K562 (cell line): ENCODE measurements around the gene TPBGL. TPM values are rescaled to one million over a fixed set of nuclear protein-coding genes. Genes with fewer than 3 reads are reported as not detected.

Experiments
- ARID4B ChIP-seq: sonication (generic); formaldehyde crosslinking; IDR thresholded peaks from 2 replicates; pipeline ENCODE4 v1.8.0; 2022; ENCODE audit warnings: mild to moderate bottlenecking, missing genetic modification reagents
- CTCF ChIP-seq, 3 experiments: IDR thresholded peaks in 2 of 3; conservative IDR thresholded peaks in 1 of 3; 2 replicates each; pipeline ENCODE4 v1.5.1; 2011 to 2012; ENCODE audit warnings: low read length in 3 of 3, mild to moderate bottlenecking in 3 of 3, control low read depth in 2 of 3, improper control_type of control experiment in 1 of 3, inconsistent platforms in 1 of 3, low read depth in 1 of 3, mixed read lengths in 1 of 3, moderate library complexity in 1 of 3; ENCODE audit not compliant: insufficient read depth in 2 of 3
- SRSF9 ChIP-seq: fragments of 200-400 bp; formaldehyde crosslinking; IDR thresholded peaks from 2 replicates; pipeline ENCODE4 v1.6.1; 2017; ENCODE audit warnings: low read depth, low read length, borderline replicate concordance
- ZBTB1 ChIP-seq: sonication (generic); formaldehyde crosslinking; IDR thresholded peaks from 2 replicates; pipeline ENCODE4 v1.8.1; 2023; ENCODE audit warnings: missing genetic modification reagents, low read depth, mild to moderate bottlenecking, borderline replicate concordance
- ZBTB40 ChIP-seq, 2 experiments: fragments of 450-650 bp in 1 of 2; sonication (generic) in 1 of 2; formaldehyde crosslinking in 1 of 2; IDR thresholded peaks; 2 replicates each; pipeline versions ENCODE4 v1.7.1 to v1.9.0; 2016 to 2022; ENCODE audit warnings: inconsistent platforms in 1 of 2, mild to moderate bottlenecking in 1 of 2, missing genetic modification reagents in 1 of 2
- ZBTB9 ChIP-seq: fragments of 450-650 bp; formaldehyde crosslinking; IDR thresholded peaks from 2 replicates; pipeline ENCODE4 v1.4.0; 2020; ENCODE audit warnings: mild to moderate bottlenecking, moderate library complexity
- ZNF551 ChIP-seq: fragments of 250-450 bp; sonication (Bioruptor Pico); IDR thresholded peaks from 2 replicates; pipeline ENCODE4 v1.5.0; 2021; ENCODE audit warnings: mild to moderate bottlenecking, moderate library complexity
- polyA plus RNA-seq, 8 experiments: library from polyadenylated mRNA; depleted of rRNA in 4 of 8; stranded (reverse) in 5 of 8; unstranded in 3 of 8; fragments of >200 nt; fragmentation: Nextera tagmentation in 2 of 8; fragmentation: Illumina TruSeq in 1 of 8; extraction: Ambion mirVana in 2 of 8; extraction: Trizol in 1 of 8; gene quantifications; 2 replicates each; pipeline versions ENCODE4 v1.2.1 to v1.2.3, GENCODE V29; 2011 to 2014; ENCODE audit warnings: inconsistent platforms in 1 of 8, missing spikeins in 1 of 8
- total RNA-seq, 7 experiments: library from RNA; depleted of rRNA in 6 of 7; stranded (reverse); fragments of >200 nt in 6 of 7; fragmentation: Illumina TruSeq in 2 of 7; extraction: Trizol in 2 of 7; gene quantifications; 2 replicates each; pipeline versions ENCODE4 v1.2.1 to v1.2.3, GENCODE V29; 2011 to 2021; ENCODE audit warnings: low replicate concordance in 1 of 7

TPBGL gene
- total and polyA plus RNA-seq, 9 of the 15 experiments (the other 6 are each of a cell fraction or from before 2014, with no cell fraction given) = 0.04 to 0.11 (median 0.06) TPM; not detected in 6

GRCh38 chr11:75204685-75205563, 35.6 kb upstream of the TPBGL start (continued):
- TF ChIP-seq ARID4B (CRISPR knock-in tag) (no peak), ZBTB9 (CRISPR knock-in tag) (0 out of 2 replicates have a peak, but pooled peaks have one; percentile 17), ZBTB1 (CRISPR knock-in tag) (peak; percentile 40; the same call in 1 of the 2 replicates), SRSF9 (no peak), ZNF551 (CRISPR knock-in tag) (no peak), ZBTB40 (IDR thresholded peaks at IDR 0.05) (no peak), ZBTB40 (CRISPR knock-in tag; IDR thresholded peaks at IDR 0.05) (no peak), CTCF (IDR thresholded peaks at IDR 0.05 in 2 of 3, conservative IDR thresholded peaks at IDR 0.05 in 1 of 3; ENCODE audit: insufficient read depth in 2 of 3, low read depth in 1 of 3, low read length in 3 of 3) (peak; percentile 94 to 96 (median 94))
